ENCODE measurements around the gene DAW1.

DAW1 gene

GRCh38 chr2:227862227-227862740 is 9.1 kb upstream of the DAW1 start:
- DNase-seq (ENCODE audit: low read depth): no peak

GRCh38 chr2:227862741-227863588 is 8.5 kb upstream of the DAW1 start:
- no peak for DNase-seq (ENCODE audit: low read depth)

GRCh38 chr2:227864161-227864756 is 7.2 kb upstream of the DAW1 start:
- no peak for DNase-seq (ENCODE audit: low read depth)

- DNase-seq (ENCODE audit: low read depth): no peak
Measured at GRCh38 chr2:227865291-227865690, 6.1 kb upstream of the DAW1 start.

- no peak for DNase-seq (ENCODE audit: low read depth)
Measured at GRCh38 chr2:227867386-227867785, 4.0 kb upstream of the DAW1 start.

GRCh38 chr2:227870710-227871374 is 589 bp upstream of the DAW1 start:
- DNase-seq (ENCODE audit: low read depth): no peak

GRCh38 chr2:227872676-227873075 is 1.2 kb downstream of the DAW1 start:
- no peak for DNase-seq (ENCODE audit: low read depth)

- no peak for DNase-seq (ENCODE audit: low read depth)
Measured at GRCh38 chr2:227876300-227876801, 4.9 kb downstream of the DAW1 start.

GRCh38 chr2:227877421-227878310 is 6.2 kb downstream of the DAW1 start:
- DNase-seq (ENCODE audit: low read depth): no peak

GRCh38 chr2:227880460-227880859 is 9.0 kb downstream of the DAW1 start:
- no peak for DNase-seq (ENCODE audit: low read depth)

GRCh38 chr2:227881866-227882517 is 10.6 kb downstream of the DAW1 start:
- no peak for DNase-seq (ENCODE audit: low read depth)

GRCh38 chr2:227884511-227884947 is 13.1 kb downstream of the DAW1 start:
- peak; percentile 9 for DNase-seq (ENCODE audit: low read depth)

- no peak for DNase-seq (ENCODE audit: low read depth)
Measured at GRCh38 chr2:227886149-227886548, 14.7 kb downstream of the DAW1 start.

- DNase-seq (ENCODE audit: low read depth): no peak
Measured at GRCh38 chr2:227888289-227888688, 16.9 kb downstream of the DAW1 start.

GRCh38 chr2:227889336-227889735 is 17.9 kb downstream of the DAW1 start:
- no peak for DNase-seq (ENCODE audit: low read depth)

GRCh38 chr2:227890495-227891079 is 19.2 kb downstream of the DAW1 start:
- no peak for DNase-seq (ENCODE audit: low read depth)

GRCh38 chr2:227891673-227892072 is 20.2 kb downstream of the DAW1 start:
- no peak for DNase-seq (ENCODE audit: low read depth)

- DNase-seq (ENCODE audit: low read depth): no peak
Measured at GRCh38 chr2:227903381-227903780, 31.9 kb downstream of the DAW1 start.

GRCh38 chr2:227906991-227907390 is 35.6 kb downstream of the DAW1 start:
- no peak for DNase-seq (ENCODE audit: low read depth)

GRCh38 chr2:227908266-227909054 is 37.0 kb downstream of the DAW1 start:
- no peak for DNase-seq (ENCODE audit: low read depth)
